ENCODE results near the gene KRTAP10-7. TPM values are rescaled to one million over a fixed set of nuclear protein-coding genes. Genes with fewer than 3 reads are reported as not detected.

KRTAP10-7 gene
- total and polyA plus RNA-seq, 9 of the 15 experiments (the other 6 are each of a cell fraction or from before 2014, with no cell fraction given) = not detected

DNA sequence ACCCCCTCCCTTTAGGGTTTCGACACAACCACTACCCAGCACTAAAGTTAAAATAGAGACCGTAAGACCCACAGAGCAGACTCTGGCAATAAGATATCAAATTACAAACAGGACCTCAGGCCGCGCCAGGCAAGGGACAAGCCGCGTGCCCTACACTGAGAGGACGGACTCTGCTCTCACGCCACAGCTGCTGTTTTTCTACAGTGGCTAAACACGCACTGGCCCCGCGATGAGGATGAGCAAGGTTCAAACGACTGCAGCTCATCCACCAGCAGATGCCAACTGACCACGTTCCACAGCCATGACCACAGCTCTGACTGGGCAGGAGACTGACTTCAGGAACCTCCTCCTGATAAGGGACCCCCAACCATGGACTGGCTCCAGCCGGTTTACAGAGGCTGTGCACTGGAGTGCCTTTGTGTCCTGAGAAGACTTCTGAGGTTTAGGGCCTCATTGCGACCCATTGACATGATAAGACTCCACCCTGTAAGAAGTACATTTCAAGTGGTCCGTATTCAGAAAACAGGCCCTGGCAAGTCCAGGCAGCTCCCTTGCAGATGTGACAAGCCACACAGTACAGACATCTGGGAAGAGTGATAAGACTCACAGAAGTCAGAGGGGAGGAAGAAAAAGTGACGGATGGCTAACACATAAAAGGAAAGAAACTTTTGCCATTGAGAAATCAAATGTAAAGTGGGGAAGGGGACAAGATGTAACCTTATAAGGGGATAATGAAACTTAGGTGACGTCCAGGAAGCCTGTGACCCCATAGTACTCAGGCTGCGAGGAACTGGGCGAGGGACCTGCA lies 6.6 kb upstream of the KRTAP10-7 start (continued):
- TF ChIP-seq NR4A1 (CRISPR knock-in tag; IDR thresholded peaks at IDR 0.05) = no peak
- TF ChIP-seq NR4A1 (tag; IDR thresholded peaks at IDR 0.05) = peak; percentile 98
- TF ChIP-seq REST (IDR thresholded peaks at IDR 0.05; ENCODE audit: borderline replicate concordance) = peak; percentile 99
- no peak for TF ChIP-seq REST (CRISPR knock-in tag; IDR thresholded peaks at IDR 0.05; ENCODE audit: low read depth)
- peak; percentile 98 for TF ChIP-seq LEF1 (IDR thresholded peaks at IDR 0.05)
- no peak for TF ChIP-seq ELF2 (CRISPR knock-in tag; IDR thresholded peaks at IDR 0.05)
- TF ChIP-seq ZNF57 (CRISPR knock-in tag; IDR thresholded peaks at IDR 0.05) = no peak
- TF ChIP-seq MBD2 (IDR thresholded peaks at IDR 0.05; ENCODE audit: borderline replicate concordance, low read depth) = 0 out of 2 replicates have a peak, but pooled peaks have one; percentile 29
- TF ChIP-seq SMARCE1 (IDR thresholded peaks at IDR 0.05) = peak; percentile 87
- TF ChIP-seq MCM7 (IDR thresholded peaks at IDR 0.05) = no peak
- TF ChIP-seq MEF2D (tag; conservative IDR thresholded peaks at IDR 0.05; ENCODE audit: low read depth) = peak; percentile 79
- no peak for TF ChIP-seq HMG20A (CRISPR knock-in tag; conservative IDR thresholded peaks at IDR 0.05)
- TF ChIP-seq SAFB2 (IDR thresholded peaks at IDR 0.05; ENCODE audit: borderline replicate concordance, low read depth, low read length, severe bottlenecking) = no peak
- TF ChIP-seq RBBP5 (IDR thresholded peaks at IDR 0.05; ENCODE audit: borderline replicate concordance, insufficient read depth, low read length, poor library complexity, severe bottlenecking) = peak; percentile 51
- peak; percentile 50; the same call in 1 of the 2 replicates for TF ChIP-seq PTRF (tag; IDR thresholded peaks at IDR 0.05)
- TF ChIP-seq ZNF764 (CRISPR knock-in tag; IDR thresholded peaks at IDR 0.05; ENCODE audit: low read depth) = no peak
- peak; percentile 76 for TF ChIP-seq ZNF589 (CRISPR knock-in tag; IDR thresholded peaks at IDR 0.05; ENCODE audit: low read depth)
- TF ChIP-seq ESRRA (IDR thresholded peaks at IDR 0.05; ENCODE audit: borderline replicate concordance, low read depth) = peak; percentile 72; the same call in 1 of the 2 replicates
- TF ChIP-seq, protein P1, sequence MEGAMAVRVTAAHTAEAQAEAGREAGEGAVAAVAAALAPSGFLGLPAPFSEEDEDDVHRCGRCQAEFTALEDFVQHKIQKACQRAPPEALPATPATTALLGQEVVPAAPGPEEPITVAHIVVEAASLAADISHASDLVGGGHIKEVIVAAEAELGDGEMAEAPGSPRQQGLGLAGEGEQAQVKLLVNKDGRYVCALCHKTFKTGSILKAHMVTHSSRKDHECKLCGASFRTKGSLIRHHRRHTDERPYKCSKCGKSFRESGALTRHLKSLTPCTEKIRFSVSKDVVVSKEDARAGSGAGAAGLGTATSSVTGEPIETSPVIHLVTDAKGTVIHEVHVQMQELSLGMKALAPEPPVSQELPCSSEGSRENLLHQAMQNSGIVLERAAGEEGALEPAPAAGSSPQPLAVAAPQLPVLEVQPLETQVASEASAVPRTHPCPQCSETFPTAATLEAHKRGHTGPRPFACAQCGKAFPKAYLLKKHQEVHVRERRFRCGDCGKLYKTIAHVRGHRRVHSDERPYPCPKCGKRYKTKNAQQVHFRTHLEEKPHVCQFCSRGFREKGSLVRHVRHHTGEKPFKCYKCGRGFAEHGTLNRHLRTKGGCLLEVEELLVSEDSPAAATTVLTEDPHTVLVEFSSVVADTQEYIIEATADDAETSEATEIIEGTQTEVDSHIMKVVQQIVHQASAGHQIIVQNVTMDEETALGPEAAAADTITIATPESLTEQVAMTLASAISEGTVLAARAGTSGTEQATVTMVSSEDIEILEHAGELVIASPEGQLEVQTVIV (CRISPR knock-in tag; IDR thresholded peaks at IDR 0.05; ENCODE audit: borderline replicate concordance) = no peak
